CD4-positive, alpha-beta T cell treated with Interleukin-17A for 4 hours (primary cell): ENCODE data around the gene SLC37A2.
A peak's percentile ranks its signal among the peaks of the same experiment; 100 is the strongest.

Experiments
- DNase-seq: peaks from one replicate; pipeline ENCODE4 v3.0.0-alpha.2; 2020; ENCODE audit warnings: mixed read lengths

Gene SLC37A2

DNA sequence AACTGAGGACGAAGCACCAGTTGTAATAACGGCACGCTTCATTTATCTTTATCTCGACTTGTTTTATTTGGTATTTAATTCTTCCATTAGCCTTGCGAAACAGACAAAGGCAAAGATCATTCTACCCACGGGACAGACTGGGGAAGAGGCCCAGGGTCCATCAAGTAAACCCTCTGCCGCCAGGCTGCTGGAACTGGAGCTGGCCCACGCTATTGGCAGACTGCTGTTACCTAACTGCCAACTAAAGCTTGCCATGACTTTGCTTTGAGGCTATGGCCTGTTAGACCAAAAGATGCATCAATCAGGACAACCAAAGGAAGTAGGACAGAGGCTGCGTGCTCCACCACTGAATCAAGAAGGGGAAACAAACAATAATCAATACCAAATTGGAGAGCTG is 49.1 kb downstream of the SLC37A2 start:
- DNase-seq, result no peak

GRCh38 chr11:125114518-125114917 is 51.4 kb downstream of the SLC37A2 start:
- no peak for DNase-seq

- no peak for DNase-seq
These were observed 54.3 kb downstream of the SLC37A2 start for GRCh38 chr11:125117429-125117828.

DNA sequence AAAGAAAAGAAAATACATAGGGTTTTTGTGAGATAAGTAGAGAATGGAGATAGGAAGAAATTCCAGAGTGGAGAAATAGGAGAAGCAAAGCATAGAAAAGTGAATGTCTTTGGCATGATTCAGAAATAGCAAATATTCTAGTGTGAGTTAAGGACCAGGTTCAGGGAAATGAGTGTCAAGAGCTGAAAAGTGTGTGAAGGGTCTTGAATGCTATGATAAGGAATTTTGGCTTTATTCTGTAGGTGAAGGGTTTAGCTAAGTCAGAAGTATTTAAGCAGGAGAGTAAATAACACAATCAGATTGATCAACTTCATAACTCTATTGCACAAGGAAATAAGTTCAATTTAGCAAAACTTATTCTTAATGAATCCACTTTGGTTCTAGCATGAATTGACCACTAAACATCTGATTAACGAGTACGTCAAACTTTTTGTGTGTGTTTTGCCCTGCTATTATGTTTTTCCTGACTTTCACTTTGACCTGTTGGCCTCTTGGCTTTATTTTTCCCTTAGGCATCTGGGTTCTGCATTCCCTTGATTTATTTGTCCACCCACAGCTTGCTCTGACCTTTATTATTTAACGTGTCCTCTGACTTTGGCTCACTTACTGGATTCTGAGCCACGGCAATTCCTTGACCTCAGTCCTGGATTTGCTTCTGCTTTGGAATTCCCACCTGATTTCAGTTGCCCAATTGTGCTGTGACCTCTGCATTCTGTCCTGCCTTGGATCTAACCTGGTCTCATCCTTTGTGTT is 60.3 kb downstream of the SLC37A2 start:
- DNase-seq, result no peak

DNA sequence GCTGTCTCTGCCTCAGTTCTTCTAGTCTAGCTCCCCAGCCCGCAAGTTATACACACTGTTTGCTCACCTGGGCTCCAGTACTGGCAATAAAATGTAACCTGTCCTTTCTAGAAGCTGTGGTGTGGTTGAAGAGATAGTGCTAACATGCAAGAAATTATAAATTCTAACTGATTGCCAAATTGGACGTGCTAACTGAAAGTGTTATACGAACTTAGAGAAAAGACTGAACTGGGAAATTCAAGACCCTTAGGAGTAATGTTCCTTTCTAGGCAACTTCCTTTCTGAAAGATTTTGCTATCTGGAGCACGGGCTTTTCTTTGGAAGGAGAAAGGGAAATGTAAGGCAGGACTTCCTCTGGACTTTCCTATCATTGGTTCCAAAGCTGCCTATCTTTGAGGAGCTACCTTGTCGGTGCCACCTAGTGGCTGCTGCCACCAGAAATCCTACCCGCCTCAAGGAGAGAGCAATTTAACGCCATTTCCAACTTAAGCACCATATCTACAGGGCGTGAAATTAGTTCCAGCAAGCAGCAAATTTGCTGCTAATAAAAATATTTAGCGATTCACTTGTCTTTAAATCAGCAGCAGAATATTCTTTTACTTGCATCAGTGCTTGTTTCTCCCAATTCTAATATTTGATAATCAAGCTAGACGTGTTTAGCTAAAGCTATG is 61.0 kb downstream of the SLC37A2 start:
- DNase-seq, result peak; percentile 50

DNA sequence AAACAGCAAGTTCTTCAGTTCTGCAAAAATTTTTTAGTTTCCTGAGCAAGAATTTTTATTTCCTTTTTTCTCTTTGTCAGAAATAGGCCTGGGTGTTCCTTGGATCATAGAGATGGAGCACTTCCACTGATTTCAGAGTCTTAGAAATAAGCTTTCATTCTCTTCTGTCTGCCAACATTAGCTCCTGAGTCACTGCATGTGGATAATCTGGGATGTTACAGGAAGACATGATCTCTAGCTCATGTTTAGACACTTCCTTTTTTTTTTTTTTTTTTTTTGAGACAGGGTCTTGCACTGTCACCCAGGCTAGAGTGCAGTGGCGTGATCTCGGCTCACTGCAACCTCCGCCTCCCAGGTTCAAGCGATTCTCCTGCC is 61.5 kb downstream of the SLC37A2 start:
- DNase-seq, result no peak

DNA sequence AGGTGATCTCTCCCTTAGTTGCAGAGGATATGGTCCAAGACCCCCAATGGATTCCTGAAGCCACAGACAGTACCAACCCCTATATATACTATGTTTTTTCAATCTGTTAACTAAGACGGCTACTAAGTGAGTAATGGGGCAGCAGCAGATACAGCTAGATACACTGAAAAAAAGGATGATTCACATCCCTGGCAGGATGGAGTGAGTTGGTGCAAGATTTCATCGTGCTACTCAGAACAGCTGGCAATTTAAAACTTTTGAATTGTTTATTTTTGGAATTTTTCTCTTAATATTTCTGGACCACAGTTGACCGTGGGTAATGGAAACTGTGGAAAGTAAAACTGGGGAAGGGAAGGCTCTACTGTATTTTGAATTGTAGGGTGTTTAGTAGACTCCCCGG is 65.3 kb downstream of the SLC37A2 start:
- no peak for DNase-seq

DNA sequence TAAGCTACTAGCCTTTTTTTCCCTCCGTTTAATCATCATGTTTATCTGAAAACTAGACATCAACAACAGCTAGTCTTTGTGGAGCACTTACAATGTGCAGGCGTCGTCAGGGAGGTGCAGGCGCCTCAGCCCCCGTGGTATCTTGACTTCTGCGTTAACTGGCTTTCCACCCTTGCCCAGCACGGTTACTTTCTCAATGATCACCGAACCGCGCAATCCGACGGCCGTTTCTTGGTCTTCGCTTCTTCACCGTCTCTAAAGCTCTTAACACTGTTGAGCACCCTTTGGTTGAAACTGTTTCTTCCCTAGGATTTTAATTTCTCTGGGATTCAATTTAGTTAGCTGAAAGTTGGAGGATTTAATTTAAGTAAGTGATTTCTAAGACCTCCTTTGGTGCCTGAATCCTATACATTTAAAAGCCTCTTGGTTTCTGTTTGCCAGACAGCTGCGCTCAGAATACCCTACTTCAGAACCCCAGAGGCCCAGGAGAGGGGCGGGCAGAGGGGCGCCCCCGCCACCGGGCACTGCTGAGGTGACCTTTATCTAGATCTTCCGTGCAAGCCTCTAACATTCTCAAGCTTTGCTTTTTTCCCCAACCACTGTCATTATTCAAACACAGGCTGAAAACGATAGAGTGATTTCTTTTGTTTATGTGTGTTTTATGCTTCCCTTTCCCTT is 66.3 kb downstream of the SLC37A2 start:
- no peak for DNase-seq

DNA sequence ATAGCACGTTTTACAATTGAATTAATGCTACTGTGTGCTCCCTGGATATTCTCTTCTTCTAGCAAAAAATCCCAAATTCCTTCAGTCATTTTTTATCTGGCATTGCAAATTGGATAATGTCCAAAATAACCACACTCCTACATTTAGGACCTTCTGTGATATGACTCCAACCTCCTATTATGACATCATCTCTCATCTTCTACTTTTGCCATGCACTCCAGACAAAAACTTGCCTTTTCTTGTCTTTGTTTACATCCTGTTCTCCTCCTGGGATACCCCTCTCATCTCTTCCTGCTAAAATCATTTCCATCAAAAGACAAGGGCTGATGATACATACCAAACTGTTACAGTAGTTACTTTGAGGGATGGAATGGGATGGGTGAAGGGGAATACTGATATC is 69.0 kb downstream of the SLC37A2 start:
- DNase-seq, result no peak

DNA sequence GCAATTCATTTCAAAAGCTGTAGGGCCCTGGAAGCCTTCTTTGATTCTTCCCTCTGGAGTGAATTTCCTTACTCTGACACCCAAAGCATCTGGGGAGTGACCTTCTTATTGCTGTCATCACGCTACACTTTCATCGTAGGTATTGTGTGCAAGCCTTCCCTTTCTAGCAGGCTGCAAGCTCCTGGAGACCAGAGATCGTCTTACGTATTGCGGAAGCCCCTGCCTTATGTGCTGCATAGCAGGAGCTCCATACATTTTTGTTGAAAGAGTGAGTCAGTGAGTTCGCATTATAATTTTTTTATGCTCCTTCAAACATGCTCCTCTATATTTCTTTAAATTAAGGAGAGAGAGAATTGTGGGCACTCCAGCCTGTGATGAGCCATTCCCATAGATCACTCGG is 69.5 kb downstream of the SLC37A2 start:
- DNase-seq, result no peak

GRCh38 chr11:125136001-125136400 is 72.9 kb downstream of the SLC37A2 start:
- DNase-seq, result no peak

DNA sequence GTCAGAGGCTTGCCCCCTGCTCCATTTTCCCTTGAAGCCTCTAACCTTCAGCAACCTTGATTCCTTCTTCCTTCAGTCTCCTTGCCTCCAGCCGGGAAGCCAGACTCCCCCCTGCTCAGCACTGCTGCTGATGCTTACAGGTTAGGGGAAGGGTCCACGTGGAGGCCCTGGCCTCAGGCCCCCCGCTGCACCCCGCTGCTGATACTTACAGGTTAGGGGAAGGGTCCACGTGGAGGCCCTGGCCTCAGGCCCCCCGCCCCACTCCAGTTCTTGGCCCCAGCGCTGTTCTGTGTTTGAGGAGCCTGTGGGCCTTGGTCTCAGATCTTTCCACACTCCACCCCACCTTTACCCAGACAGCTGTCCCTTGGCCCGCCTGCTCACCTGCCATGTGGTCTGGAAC is 75.9 kb downstream of the SLC37A2 start:
- no peak for DNase-seq

GRCh38 chr11:125139778-125140177 is 76.7 kb downstream of the SLC37A2 start:
- no peak for DNase-seq
